NK-92 treated with Interleukin-12 subunit alpha and Interleukin-12 subunit beta, amount 100 ng/mL, for 24 hours (cell line): ENCODE data around the gene DYNLT5.
"Not testable (repeated sequence)": the region's sequence is repeated elsewhere in the genome, so short reads cannot be mapped to it uniquely, and the experiment has no call there.

Experiments used
- DNase-seq: peaks from one replicate; lab custom pipeline; 2025; lab: John Stamatoyannopoulos, UW

DYNLT5 gene

DNA sequence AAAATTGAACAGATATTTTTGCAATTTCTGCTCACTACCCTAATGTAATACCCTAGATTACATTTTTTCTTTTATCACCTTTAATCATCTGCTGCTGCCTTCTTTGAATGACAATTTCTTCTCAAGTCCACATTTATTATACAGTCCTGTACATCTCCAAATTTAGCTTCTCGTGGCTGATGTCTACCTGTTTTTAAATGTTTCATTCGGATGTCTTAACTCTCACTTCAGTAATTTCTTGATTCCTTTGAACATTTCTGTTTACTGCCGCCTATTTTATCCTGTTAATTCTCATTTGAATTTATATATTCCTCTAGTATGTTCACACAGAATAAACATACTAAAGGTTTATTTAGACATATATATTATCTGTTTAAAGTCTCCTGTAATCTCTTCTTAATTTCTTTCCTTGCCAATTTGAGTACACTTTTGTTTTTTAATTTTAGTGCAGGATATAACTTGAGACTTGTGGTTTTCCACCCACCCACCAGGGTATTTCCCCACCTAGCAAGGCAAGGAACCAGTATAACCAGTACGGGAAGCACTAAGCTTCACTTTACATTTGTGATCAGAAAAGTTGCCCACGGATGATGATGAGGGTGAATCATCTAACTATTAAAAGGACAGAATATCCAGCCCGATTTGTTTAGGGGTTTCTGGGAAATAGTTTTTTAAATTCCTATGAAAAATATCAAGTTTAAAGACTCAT, 36.1 kb downstream of the DYNLT5 start:
- peak; percentile 3 for DNase-seq

DNA sequence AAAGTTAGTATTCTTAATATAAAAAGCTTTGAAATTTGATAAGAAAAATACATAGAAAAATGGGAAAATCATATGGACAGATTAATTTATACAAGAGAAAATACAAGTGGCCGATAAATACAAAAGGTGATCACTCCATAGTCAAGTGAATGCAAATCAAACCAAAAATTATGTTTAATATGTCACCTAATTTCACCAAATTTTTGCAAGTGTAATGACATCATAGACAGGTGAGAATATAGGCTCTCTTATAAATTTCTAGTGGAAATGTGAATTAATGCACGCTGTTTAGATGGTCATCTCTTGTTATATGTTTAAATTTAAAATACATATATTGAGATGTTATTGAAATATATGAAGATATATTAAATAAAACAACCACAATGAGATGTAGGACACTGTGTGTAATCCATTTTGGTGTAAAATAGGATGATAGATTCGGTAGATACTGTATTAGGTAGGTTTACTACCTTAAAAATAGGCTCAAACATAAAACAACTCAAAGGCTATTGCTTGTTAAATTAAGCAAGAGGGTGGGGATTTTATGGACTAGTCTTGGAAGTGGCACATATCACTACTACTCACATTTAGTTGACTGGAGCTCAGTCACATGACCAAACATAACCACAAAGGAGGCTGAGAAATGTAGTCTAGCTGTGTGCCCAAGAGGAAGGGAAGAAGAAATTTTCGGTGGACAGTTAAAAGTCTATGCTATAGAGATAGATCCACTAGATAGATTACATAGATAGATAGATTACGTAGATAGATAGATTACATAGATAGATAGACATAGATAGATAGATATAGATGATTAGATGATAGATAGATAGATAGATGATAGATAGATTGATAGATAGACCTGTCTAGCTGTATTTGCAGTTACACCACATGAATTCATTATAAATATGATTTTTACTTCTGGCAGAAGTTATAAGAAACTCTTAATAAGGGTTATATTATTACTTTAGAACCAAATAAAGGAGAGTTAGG, 39.7 kb downstream of the DYNLT5 start:
- no peak for DNase-seq

DNA sequence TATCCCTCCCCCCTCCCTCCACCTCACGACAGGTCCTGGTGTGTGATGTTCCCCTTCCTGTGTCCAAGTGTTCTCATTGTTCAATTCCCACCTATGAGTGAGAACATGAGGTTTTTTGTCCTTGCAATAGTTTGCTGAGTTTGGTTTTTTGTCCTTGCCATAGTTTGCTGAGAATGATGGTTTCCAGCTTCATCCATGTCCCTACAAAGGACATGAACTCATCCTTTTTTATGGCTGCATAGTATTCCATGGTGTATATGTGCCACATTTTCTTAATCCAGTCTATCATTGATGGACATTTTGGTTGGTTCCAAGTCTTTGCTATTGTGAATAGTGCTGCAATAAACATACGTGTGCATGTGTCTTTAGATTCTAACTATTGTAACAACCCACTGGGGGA, 43.6 kb downstream of the DYNLT5 start:
- DNase-seq, result not testable (repeated sequence)

DNA sequence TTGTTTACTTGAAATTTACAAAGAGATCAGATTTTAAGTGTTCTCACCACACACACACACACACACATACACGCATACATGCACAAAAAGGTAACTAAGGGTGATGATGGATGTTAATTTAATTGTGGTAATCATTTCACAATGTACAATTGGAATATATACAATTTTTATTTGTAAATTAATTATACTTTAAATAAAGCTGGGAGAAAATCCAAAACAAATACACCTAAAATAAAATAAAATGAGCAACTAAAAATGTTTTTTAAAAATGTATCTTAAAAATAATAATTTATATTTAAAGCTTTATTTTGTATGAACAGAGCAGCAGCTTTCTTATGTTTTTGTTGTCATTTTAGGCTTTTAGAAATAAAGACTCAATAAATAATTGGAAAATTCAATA, 57.0 kb downstream of the DYNLT5 start:
- DNase-seq, result no peak

DNA sequence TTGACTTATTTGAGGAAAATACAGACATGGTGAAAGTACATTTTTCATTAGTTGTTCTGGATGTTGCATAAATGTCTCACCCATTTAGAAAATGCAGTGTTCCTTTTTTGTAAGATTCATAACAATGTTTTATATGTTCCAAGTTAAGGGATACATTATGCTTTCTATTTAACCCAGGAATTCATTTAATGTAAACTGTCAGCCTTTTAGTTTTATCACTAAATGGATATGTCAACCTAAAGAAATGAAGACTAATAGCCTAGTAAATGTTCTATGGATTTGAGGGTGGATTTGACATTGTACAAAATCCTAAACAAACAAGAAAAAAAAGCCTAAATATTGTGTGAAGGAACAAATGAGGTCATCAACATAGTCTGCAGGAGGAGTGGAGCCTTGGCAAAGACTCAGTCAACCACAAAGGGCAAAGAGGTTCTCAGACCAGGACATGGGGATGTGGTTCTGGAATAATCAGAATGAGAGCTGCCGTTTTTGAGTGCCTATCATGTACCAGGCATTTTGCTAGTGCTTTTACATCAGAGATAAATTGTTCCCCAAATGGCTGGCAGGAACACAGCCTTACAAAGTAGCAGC, 57.6 kb downstream of the DYNLT5 start:
- no peak for DNase-seq

DNA sequence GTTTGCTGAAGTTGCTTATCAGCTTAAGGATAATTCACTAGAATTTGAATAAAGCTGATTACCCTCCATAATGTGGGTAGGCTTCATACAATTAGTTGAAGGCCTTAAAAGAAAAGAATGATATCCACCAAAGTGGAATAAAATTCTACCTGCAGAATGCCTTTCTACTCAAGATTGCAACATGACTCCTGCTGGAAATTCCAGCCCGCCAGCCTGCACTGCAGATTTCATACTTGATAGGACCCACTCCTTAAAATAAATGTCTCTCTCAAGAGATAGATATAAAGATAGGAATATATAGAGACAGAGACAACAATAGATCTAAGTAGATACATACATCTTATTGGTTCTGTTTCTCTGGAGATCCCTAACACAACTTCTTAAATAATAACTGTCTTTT, 72.5 kb downstream of the DYNLT5 start:
- DNase-seq, result no peak
